Activated naive CD4-positive, alpha-beta T cell treated with anti-CD3 and anti-CD28 coated beads, Interleukin-2, amount 50 U/mL, for 72 hours (primary cell): ENCODE measurements around the gene DSC3. TPM values are rescaled to one million over a fixed set of nuclear protein-coding genes. Genes with fewer than 3 reads are reported as not detected.

Experiments used
- ATAC-seq, 2 donors: fragments of 150-1000 bp; cut with Tn5 transposase; 2 replicates each; pipeline ENCODE4 v1.10.0; 2021; ENCODE audit warnings: mild to moderate bottlenecking in 2 of 2, moderate library complexity in 2 of 2
- DNase-seq, 2 donors: peaks; one replicate each; pipeline ENCODE4 v3.0.0; 2021 to 2022; ENCODE audit warnings: low spot score in 2 of 2
- H3K27ac Mint-ChIP-seq, 2 donors: one replicate each; pipeline ENCODE4 v1.8.0; 2022; ENCODE audit warnings: mild to moderate bottlenecking in 2 of 2, mixed read lengths in 2 of 2
- H3K36me3 Mint-ChIP-seq, 2 donors: one replicate each; pipeline ENCODE4 v1.8.0; 2022; ENCODE audit warnings: mixed read lengths in 2 of 2
- H3K9me3 Mint-ChIP-seq, 2 donors: one replicate each; pipeline ENCODE4 v1.8.0; 2022; ENCODE audit warnings: mixed read lengths in 2 of 2
- total RNA-seq, 2 donors: library from RNA; stranded (reverse); gene quantifications; one replicate each; pipeline ENCODE4 v1.2.3, GENCODE V29; 2022

The DSC3 gene
- total RNA-seq, 2 donors from 2014 or later: not detected

- DNase-seq: no peak
- no peak overlapping the region for H3K27ac Mint-ChIP-seq
- peaks cover 4 to 6% of the 10 kb centered on the region in 2 donors for H3K9me3 Mint-ChIP-seq
- no peak for ATAC-seq
- no peaks in the 10 kb centered on the region for H3K36me3 Mint-ChIP-seq
Measured at GRCh38 chr18:30954262-30954661, 88.3 kb downstream of the DSC3 start.

DNA sequence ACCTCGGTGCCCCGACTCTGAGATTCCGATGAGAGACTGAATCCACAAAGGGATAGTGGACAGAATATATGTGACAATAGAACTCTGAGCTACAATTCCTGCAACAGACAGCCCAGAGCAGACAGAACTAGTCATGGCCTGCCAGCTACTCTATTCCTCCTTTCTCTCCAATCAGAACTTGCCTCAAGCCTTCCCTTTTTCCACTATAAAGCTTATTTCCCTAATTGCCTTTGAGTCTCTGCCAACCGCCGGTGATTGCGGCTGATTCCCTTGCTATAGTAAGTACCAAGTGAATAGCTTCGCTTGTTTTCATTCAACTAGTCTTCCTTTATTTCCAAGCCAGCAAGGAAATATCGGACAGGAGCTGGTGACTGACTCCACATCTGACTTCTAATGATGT is 96.8 kb downstream of the DSC3 start:
- Mint-ChIP-seq H3K27ac (no peak overlapping the region), H3K9me3 (peaks cover 7 to 15% of the 10 kb centered on the region in 2 donors), H3K36me3 (peaks cover 0 to 6% of the 10 kb centered on the region in 2 donors)
- DNase-seq (no peak), ATAC-seq (no peak)

DNA sequence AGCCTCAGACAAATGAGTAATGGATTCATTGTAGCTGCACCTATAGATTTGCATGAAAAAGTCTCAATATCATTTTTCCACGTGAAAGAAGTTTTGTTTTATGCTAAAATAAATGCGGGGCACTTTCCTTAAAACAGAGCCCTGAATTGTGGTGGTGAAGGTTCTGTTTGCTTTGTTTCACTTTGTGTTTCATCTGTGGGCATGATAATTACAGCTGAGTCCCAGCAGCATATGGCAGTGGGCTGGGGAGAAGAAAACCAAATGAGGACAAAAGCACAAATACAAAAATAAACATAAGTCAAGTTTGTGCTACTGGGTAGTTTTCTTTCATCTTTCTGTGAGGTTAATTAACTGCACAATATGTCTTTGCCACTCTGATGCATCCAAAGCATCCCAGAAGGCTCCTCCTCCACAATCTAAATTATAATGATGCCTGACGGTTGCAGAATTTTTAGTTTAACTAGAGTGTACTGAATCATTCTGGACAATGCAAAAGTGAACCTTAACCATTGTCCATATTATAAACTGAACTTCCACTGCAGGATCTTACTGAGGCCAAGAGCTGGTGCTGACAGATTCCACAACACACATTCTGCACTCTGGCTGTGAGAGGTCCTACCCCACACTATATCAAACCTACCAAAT is 97.6 kb downstream of the DSC3 start:
- DNase-seq: no peak
- Mint-ChIP-seq H3K36me3 (peaks cover 0 to 6% of the 10 kb centered on the region in 2 donors), H3K27ac (no peak overlapping the region), H3K9me3 (peaks cover 7 to 16% of the 10 kb centered on the region in 2 donors)
- no peak for ATAC-seq

DNA sequence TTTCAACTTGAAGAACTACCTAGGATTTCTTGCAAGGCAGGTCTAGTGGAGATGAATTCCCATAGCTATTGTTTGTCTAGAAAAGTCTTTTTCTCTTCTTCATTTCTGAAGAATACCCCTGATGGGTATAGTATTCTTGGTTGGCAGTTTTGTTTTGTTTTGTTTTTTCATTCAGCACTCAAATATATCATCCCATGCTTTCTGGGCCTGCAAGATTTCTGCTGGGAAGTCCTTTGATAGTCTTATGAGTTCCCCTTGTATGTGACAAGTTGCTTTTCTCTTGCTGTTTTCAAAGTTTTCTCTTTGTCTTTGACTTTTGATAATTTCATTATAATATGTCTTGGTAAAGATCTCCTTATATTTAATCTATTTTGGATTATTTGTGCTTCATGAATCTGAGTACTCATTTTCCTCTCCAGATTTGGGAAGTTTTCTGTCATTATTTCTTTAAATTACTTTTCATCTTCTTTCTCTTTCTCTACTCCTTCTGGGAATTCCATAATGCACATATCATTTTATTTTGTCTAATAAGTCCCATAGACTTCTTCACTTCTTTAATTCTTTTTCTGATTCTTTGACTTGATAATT is 101.5 kb downstream of the DSC3 start:
- DNase-seq: no peak
- ATAC-seq: no peak
- Mint-ChIP-seq H3K9me3 (peaks cover 11 to 30% of the 10 kb centered on the region in 2 donors), H3K27ac (no peak overlapping the region), H3K36me3 (peaks cover 0 to 6% of the 10 kb centered on the region in 2 donors)

Other genes starting within 250 kb of the DSC3 start
- not detected for gene DSC2, start 59.7 kb upstream of the DSC3 start, total RNA-seq
- under 1 TPM; 0.06 to 0.09 TPM for gene DSC1, start 120.1 kb upstream of the DSC3 start, total RNA-seq